ENCODE measurements around the gene RAB38. TPM values are rescaled to one million over a fixed set of nuclear protein-coding genes. Genes with fewer than 3 reads are reported as not detected.

RAB38 gene
- total RNA-seq: 3.5 TPM
- long read RNA-seq, partial matches to known transcripts: 0 of 3 reads
- long read RNA-seq, other reads (novel, unspliced or antisense): 0 of 3 reads

- peak; percentile 90 for DNase-seq (ENCODE audit: low spot score)
These were observed at the start of gene RAB38 for GRCh38 chr11:88174709-88175568. Gene RAB38, minus strand, starts transcription at chr11:88175443. Its CDS starts 59 bp downstream, at chr11:88175384.

DNA sequence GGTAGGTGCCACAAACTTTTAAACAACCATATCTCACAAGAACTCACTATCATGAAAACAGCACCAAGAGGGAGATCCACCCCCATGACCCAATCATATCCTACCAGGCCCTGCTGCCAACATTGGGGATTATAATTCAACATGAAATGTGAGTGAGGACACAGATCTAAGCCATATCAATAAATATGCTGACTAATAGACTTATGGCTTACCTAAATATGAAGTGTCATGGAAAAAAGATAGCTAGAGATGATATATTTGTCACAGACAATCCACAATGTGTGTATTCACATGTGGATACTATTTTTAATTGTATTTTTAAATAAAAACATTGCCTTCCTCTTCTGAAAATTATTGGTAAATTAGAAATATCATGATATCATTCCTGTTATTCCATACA is 38.2 kb upstream of the RAB38 start:
- DNase-seq (ENCODE audit: low spot score): no peak

GRCh38 chr11:88212300-88212699 is 37.1 kb upstream of the RAB38 start:
- no peak for DNase-seq (ENCODE audit: low spot score)

GRCh38 chr11:88208745-88209144 is 33.5 kb upstream of the RAB38 start:
- DNase-seq (ENCODE audit: low spot score): no peak

- no peak for DNase-seq (ENCODE audit: low spot score)
These were observed 31.5 kb upstream of the RAB38 start for GRCh38 chr11:88206751-88207150.

DNA sequence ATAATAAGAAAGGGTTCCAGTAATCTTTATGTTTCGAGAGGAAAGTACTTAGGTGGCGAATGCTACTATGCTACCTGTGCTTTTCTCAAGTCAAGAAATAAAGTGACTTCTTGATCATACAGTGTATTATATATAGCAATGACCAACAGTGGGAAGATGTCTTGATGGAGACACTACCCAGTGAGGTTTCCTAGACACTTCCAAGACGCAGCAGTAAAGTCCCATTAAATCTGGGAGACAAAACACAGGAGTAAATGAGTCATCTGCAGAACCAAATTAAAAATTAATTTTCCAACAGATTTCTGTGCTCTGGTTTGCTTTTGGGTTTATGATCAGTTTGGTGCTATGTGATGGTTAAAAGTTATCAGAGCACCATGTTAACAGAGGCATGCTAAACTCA is 29.1 kb upstream of the RAB38 start:
- DNase-seq (ENCODE audit: low spot score): no peak

DNA sequence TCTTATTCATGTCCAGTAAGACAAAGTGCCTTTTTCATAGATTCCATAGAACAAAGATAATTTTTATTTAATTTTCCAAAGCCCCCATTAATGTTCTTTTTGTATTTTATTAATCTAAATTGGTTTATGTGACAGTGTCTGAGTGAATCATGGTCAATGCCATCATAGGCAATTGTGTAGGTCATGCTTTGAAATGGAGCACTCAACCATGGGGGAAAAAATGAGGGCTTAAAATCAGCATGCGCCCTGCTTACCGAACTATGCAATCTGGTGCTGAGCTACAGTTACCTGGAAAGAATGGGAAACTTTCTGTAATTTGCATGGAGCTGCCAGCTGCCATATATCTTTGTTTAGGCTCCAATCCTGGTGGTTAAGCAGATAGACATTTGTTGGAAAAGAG is 28.4 kb upstream of the RAB38 start:
- no peak for DNase-seq (ENCODE audit: low spot score)

DNA sequence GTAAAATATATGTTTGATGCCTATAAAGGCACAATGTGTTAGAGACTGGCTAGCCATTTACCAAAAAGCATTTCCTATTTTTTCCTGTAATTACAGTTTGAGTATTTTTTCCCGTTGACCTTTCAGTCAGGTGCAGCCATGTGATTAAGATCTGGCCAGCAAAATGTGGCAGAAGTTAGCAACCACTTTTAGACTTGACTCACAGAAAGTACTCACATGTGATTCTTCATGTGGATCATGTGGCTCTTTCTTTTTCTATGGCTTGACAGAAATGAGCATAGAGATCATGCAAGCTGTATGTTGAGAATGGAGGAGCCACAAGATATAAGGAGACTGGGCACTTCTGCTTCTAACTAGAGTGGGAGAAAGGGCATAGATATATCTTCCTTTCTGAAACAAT is 27.3 kb upstream of the RAB38 start:
- no peak for DNase-seq (ENCODE audit: low spot score)

- no peak for DNase-seq (ENCODE audit: low spot score)
These were observed 21.1 kb upstream of the RAB38 start for GRCh38 chr11:88196393-88196792.

- DNase-seq (ENCODE audit: low spot score): no peak
These were observed 20.7 kb upstream of the RAB38 start for GRCh38 chr11:88195908-88196307.

GRCh38 chr11:88194990-88195389 is 19.7 kb upstream of the RAB38 start:
- no peak for DNase-seq (ENCODE audit: low spot score)

- no peak for DNase-seq (ENCODE audit: low spot score)
These were observed 18.0 kb upstream of the RAB38 start for GRCh38 chr11:88193278-88193677.

DNA sequence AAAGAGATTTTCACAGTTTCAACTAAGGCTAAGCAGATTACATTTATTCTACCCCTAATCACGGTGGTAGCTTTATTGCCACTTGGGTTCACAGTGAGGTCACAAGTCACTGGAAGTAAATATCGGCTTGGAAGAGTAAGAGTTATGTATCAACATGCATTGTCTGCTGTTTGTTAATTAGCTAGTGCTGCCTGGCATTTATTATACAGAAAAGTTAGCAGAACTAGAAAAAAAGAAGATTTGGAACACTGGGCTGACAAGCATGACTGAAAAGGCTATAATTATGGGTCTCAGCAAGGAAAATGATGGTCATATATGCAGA is 13.7 kb upstream of the RAB38 start:
- DNase-seq (ENCODE audit: low spot score): no peak

DNA sequence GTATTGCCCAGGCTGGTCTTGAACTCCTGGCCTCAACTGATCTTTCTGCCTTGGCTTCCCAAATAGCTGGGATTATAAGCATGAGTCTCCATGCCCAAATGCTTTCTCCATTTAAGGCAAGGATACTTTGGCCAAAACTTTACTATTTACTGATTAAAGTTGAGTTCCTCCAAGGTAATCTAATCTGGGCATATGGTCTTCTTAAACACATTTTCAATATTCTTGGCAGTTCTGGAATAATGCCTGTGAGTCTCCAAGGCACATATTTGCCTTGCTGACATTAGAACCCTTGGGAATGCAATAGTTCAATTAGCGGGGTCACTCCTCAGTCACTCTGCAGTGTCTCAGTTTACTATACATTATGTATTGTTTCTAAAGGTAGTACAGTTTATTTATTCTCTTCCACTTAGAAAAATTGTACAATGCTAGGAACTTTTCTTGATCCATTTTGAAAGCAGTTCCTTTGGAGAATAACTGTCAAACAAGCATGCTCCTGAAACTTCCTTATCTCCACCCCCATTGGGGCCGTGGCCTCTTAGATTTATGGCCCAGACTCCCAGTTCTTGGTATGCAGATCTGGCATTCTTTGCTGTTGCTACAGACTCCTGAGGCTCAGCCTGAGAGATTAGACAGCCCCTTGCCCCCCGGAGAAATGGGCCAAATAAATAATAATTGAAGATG is 13.1 kb upstream of the RAB38 start:
- no peak for DNase-seq (ENCODE audit: low spot score)

DNA sequence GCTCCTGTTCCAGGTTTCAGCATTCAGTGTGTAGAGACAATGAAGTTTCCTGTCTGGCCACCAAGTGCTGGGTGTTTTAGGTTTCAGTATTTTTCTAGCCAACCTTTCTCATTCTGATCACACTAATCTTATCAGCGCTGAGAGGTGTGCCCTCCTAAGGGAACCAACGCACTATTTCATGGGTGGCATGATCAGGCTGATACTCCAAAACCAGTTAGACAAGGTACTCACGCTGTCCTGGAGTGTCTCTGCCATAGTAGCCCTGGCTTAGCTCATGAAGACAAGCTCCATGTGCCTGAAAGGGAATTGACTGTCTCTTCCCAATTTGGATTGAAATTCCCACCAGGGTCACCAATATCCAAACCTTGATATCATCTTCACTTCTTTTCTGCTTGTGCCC is 8.0 kb upstream of the RAB38 start:
- DNase-seq (ENCODE audit: low spot score): no peak

DNA sequence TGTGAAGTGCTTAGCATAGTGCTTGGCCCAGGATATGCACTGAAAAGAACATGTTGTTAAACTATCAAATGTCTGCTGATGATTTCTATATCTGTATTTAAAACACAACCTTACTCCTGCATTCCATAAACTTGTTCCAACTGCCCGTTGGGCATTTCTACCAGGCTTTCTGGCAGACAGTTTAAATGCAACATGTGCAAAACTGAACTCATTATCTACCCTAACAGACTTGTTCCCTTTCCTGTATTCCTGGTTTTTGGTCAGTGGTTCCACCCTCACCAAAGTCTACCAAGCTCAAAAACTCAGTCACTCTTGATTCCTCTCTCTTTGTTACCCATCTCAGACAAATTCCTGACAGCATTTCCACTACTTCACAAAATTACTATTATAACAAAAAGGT is 6.5 kb upstream of the RAB38 start:
- no peak for DNase-seq (ENCODE audit: low spot score)

DNA sequence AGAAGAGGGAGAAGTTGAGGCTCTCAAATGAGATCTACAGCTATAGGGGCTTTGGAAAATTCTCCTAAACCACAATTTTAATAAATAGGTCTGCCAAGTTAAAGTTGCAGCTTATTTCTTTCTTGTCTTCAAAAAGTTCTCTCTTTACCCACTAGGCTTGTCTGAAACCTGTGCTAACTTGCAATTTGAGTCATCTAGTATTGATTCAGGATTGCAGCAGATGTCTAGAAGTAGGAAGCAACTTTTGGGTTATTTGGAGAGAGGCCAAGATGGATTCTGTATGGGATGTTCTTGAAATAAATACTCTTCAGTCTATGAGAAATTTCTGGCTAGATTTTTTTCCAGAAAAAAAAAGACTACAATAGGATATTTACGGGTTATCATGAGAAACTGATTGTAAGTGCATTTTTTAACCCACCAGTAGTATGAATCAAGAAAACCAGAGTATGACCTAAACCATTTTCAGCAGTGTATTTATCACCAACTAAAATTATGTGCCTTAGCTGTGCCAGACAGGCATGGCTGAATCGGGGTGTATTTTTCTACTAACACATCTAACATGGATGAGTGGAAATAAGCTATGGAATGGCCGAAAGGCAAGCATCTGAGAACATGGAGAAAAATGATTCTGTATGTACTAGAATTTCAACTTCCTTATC is 4.9 kb upstream of the RAB38 start:
- no peak for DNase-seq (ENCODE audit: low spot score)

GRCh38 chr11:88179141-88179540 is 3.9 kb upstream of the RAB38 start:
- no peak for DNase-seq (ENCODE audit: low spot score)

GRCh38 chr11:88178191-88178590 is 2.9 kb upstream of the RAB38 start:
- no peak for DNase-seq (ENCODE audit: low spot score)

- no peak for DNase-seq (ENCODE audit: low spot score)
These were observed 379 bp upstream of the RAB38 start for GRCh38 chr11:88175569-88176075.

DNA sequence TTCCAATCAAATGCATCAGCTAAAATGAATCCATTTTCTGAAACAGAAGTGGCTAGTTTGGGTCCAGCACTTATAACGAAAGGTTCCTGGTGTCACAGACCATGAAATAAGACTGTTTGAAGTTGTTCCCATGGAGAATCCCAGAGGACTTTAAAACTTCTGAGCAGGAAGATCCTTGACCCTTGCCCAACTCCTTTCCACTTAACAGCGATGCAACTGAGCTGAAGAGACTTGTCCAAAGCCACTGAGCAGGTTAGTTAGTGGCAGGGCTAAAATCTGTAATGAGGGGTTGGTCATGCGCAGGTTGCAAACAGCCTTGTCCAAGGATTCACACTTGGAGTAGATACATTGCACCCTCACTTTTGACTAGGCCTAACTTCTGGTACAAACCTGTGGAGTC is 1.3 kb downstream of the RAB38 start:
- DNase-seq (ENCODE audit: low spot score): no peak

GRCh38 chr11:88171982-88172381 is 3.3 kb downstream of the RAB38 start:
- no peak for DNase-seq (ENCODE audit: low spot score)
